Pancreas (tissue), 10 donors: ENCODE data around the gene ORM2. TPM values are rescaled to one million over a fixed set of nuclear protein-coding genes. Genes with fewer than 3 reads are reported as not detected.

ENCODE experiments used
- ATAC-seq, 4 donors: fragments of 200-7000 bp; cut with Tn5 transposase; one replicate each; pipeline versions ENCODE4 v1.8.0 to v1.9.1; 2020; ENCODE audit warnings: mild to moderate bottlenecking in 4 of 4, moderate library complexity in 4 of 4
- DNase-seq, 6 donors: peaks; one replicate each; pipeline ENCODE4 v3.0.0-alpha.2; 2020
- FAIRE-seq: peaks from 2 replicates; lab custom pipeline; 2012; peaks lifted over from hg19 to GRCh38; lab: Jason Lieb, UNC
- H3K27ac ChIP-seq, 4 donors: fragments of 200-600 bp; sonication (generic); 1 replicate in 3 of 4; 2 replicates in 1 of 4; pipeline versions ENCODE4 v1.5.0 to v1.8.0; 2020
- H3K27me3 ChIP-seq, 4 donors: fragments of 200-600 bp; one replicate each; pipeline ENCODE4 v1.8.0; 2021
- H3K36me3 ChIP-seq, 3 donors: fragments of 200-600 bp; sonication (generic) in 1 of 3; one replicate each; pipeline versions ENCODE4 v1.5.0 to v1.8.0; 2020 to 2021
- H3K4me1 ChIP-seq, 3 donors: fragments of 200-600 bp; one replicate each; pipeline ENCODE4 v1.8.0; 2021
- H3K4me3 ChIP-seq, 4 donors: fragments of 200-600 bp; sonication (generic) in 2 of 4; one replicate each; pipeline versions ENCODE4 v1.5.0 to v1.8.0; 2020 to 2021
- H3K9me3 ChIP-seq, 4 donors: fragments of 200-600 bp; one replicate each; pipeline ENCODE4 v1.8.0; 2021
- whole genome bisulfite sequencing, 2 donors: extraction: QIAGEN DNeasy Blood & Tissue Kit; methylation state at CpG; one replicate each; pipeline ENCODE4 v1.1.7; 2013; 5-methylcytosine and 5-hydroxymethylcytosine counted together
- intact Hi-C, 3 donors: fragments of 100-400 bp; cut with DNase I; formaldehyde crosslinking; loops; one replicate each; pipeline versions ENCODE4 v1.11.1 to v1.14.2; 2022
- polyA plus RNA-seq, 2 donors: library from polyadenylated mRNA; stranded (reverse); fragments of 200-250 nt; gene quantifications; one replicate each; pipeline ENCODE4 v1.2.3, GENCODE V29; 2013
- total RNA-seq, 6 donors: library from RNA; stranded (reverse); fragmentation: NEBNext Ultra II Directional in 4 of 6; extraction: Animal tissue kit (Norgen Biotek cat#: 25700) in 4 of 6; gene quantifications; one replicate each; pipeline versions ENCODE4 v1.2.1 to v1.2.4, GENCODE V29; 2021 to 2023
- TF ChIP-seq, protein P1 (sequence below), 4 donors: fragments of 200-600 bp; sonication (generic) in 3 of 4; IDR thresholded peaks; one replicate each; pipeline versions ENCODE4 v1.5.0 to v1.8.0; 2021; ENCODE audit warnings: antibody characterized with exemption in 4 of 4
- donor health status: healthy with polysubstance abuse.
- donor health status: DM: no; HTN: no; CAD: no; lungs with moderate emphysema.
- donor health status: DM: no; HTN: no; CAD: no.
- donor health status: control.
- donor health status: control.
- donor health status: Bipolar disorder and iron deficiency.
- donor health status: DM: yes; HTN: yes; CAD: no.
- donor health status: DM: no; HTN: no; CAD: no.
- donor health status: DM: no; HTN: no; CAD: no.
- donor health status: DM: yes; HTN: yes; CAD: no.

The ORM2 gene
- total and polyA plus RNA-seq, 8 donors, result 0.12 to 3.1 (median 0.50) TPM; not detected in 4

DNA sequence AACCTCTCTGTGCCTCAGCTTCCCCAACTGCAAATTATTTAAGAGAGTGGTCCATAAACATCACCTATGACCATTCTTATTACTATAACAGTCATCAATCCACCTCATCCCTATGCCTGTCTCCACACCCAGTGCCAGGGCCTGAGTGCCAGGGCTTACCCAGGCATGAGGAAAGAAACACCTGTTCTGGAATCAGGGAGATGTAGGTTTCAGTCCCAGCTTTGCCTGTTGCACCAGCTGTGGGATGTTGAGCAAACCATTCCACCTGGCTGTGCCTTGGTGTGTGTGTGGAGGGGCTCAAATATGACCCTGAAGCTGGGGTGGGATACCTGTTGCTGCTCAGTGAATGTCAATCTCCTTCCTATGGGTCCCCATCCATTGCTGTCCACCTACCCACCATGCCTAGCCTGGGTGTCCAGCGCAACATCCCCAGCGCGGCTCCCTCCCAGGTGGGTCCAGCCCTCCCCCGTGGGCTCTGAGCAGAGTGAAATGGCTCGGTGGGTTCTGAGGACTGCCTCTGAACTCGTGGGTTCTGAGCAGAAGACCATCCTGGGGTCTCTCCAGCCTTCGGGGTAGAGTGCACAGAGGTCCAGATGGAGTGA lies 41.8 kb downstream of the ORM2 start:
- H3K4me3 ChIP-seq, result no peak overlapping the region
- DNase-seq, result peak in 1 of 6 donors; percentile 30

DNA sequence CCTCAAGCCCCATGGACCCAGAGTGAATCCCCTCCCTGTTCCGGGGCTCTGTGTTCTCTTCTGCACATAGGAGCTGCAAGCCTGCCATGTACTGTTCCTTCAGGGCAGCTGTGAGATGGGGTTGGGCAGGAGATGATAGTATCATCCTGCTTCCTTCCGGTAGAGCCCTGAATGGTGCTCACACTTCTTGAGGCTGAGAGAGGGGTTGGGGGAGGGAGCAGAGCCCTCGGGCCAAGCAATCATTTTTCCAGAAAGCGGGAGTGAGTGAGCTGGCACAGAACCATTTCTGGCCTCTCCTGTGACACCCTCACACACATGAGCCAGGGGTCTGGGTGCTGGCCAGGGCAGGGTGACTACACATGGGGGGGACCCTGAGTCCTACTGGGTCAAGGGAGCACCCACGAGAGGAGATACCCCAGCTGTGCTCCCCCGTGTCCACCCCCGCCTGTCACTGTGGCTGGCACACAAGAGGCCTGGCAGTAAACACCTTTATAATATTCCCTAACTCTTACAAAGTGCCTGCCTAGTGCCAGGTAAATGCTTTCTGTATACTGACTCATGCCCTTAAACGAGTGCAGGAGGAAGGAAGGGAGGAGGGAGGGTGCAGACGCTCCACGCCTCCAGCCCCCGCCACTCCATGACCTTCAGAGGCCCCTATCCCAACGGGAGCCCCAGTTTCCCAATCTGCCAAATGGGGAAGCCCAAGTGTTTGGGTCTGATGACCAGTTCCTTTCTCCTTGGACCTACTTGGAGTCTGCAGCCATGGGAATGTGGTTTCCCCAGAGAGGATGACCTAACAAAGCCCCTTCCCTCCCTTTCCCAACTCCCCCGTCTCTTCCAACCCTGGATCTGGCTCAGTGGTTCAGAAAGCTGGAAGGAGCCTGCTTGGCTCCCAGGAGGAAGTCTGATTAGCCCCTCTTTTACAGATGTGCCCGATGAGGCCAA lies 42.6 kb downstream of the ORM2 start:
- ATAC-seq, result peak in 3 of 4 donors; percentile 29 to 51 (median 48)
- H3K4me1 ChIP-seq, result no peaks in the 10 kb centered on the region
- peaks cover 0 to 4% (median 2%) of the 10 kb centered on the region in 3 donors for H3K36me3 ChIP-seq
- 72 to 78% methylated on average over 13 to 14 of the region's 14 CpGs for WGBS, 2 donors
- peak overlapping the region in 1 of 4 donors; percentile 23 for H3K27ac ChIP-seq
- H3K9me3 ChIP-seq, result no peaks in the 10 kb centered on the region
- TF ChIP-seq, protein P1, sequence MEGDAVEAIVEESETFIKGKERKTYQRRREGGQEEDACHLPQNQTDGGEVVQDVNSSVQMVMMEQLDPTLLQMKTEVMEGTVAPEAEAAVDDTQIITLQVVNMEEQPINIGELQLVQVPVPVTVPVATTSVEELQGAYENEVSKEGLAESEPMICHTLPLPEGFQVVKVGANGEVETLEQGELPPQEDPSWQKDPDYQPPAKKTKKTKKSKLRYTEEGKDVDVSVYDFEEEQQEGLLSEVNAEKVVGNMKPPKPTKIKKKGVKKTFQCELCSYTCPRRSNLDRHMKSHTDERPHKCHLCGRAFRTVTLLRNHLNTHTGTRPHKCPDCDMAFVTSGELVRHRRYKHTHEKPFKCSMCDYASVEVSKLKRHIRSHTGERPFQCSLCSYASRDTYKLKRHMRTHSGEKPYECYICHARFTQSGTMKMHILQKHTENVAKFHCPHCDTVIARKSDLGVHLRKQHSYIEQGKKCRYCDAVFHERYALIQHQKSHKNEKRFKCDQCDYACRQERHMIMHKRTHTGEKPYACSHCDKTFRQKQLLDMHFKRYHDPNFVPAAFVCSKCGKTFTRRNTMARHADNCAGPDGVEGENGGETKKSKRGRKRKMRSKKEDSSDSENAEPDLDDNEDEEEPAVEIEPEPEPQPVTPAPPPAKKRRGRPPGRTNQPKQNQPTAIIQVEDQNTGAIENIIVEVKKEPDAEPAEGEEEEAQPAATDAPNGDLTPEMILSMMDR (IDR thresholded peaks at IDR 0.05), result no peak
- no peak for FAIRE-seq
- intact Hi-C loops, result no loop called here
- H3K27me3 ChIP-seq, result no peaks in the 10 kb centered on the region
- no peak overlapping the region for H3K4me3 ChIP-seq
- DNase-seq, result peak in 1 of 6 donors; percentile 40

More for the DNA sequence above, 41.8 kb downstream of the ORM2 start:
- Histone ChIP-seq H3K4me1 (no peaks in the 10 kb centered on the region), H3K27ac (no peak overlapping the region), H3K36me3 (peaks cover 0 to 2% (median 0%) of the 10 kb centered on the region in 3 donors), H3K27me3 (no peaks in the 10 kb centered on the region), H3K9me3 (no peaks in the 10 kb centered on the region)
- TF ChIP-seq, protein P1 (IDR thresholded peaks at IDR 0.05), result no peak
- ATAC-seq (no peak), FAIRE-seq (no peak)
- intact Hi-C loops, result no loop called here
- WGBS, 2 donors, result 73 to 77% methylated on average over 7 of the region's 7 CpGs

DNA sequence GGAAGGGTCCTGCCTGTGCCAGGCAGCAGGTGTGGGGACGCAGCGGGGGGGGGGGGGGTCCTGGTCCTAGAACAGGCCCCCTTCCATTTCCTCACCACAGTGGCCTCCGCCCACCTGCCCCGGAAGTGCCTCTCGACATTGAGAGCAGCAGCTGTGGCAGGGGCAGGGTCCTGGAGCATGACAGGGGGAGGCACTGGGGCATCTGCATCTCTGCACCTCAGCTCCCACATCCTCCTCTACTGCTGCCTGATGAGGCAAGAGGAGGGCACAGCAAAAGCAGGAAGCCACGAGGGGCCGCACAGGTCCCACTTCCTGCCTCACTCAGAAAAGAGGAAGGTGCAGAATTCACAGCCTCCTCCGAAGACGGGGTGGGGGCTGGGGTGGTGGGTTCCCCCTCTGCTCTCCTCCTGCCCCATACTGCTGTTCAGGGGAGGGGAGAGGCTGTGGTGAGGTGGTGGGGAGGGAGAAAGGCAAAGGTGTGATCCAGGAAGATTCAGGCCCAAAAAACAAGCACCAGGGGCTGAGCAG lies 43.3 kb downstream of the ORM2 start:
- Histone ChIP-seq H3K4me1 (no peaks in the 10 kb centered on the region), H3K9me3 (no peaks in the 10 kb centered on the region), H3K36me3 (peaks cover 0 to 7% (median 2%) of the 10 kb centered on the region in 3 donors), H3K4me3 (no peak overlapping the region), H3K27me3 (no peaks in the 10 kb centered on the region), H3K27ac (peak overlapping the region in 1 of 4 donors; percentile 23)
- ATAC-seq, result peak in 3 of 4 donors; percentile 55 to 82 (median 77)
- no peak for FAIRE-seq
- peak in 2 of 6 donors; percentile 54 to 58 for DNase-seq
- intact Hi-C loops, result no loop called here
- TF ChIP-seq, protein P1 (IDR thresholded peaks at IDR 0.05), result no peak
- 75 to 79% methylated on average over 7 to 9 of the region's 9 CpGs for WGBS, 2 donors

DNA sequence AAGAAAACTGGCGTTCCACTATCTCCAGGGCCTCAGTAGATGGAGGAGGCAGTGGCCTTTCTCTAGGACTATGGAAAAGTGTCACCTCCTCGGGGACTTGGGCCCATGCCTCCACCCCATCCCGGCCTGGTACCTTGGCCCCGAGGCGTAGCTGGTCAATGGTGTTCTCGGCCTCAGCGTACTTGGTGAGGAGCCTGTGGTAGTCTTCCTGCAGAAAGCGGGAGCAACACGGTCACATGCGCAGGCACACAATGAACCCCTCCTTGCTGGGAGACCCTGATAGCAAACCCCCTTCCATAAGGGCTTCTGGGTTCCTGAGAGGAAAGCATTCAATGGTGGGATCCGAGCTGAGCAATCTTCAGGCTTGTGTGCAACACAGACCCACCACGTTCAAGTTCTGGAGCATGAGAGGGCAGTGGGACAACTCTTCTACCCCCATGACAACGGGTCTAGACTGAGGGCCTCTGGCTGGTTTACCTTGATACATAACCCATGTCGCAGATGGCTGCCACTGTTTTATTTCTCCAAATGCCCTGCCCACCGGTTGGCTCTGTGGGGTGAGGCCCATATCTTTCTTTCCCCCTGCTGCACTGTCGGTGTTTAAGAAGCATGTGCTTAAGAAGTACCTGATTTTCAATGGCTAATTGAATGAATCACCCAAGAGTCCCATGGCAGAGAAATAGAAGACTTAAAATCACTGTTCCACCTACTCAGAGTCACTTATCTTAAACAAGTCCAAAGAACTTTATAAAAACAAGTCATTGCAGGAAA lies 44.5 kb downstream of the ORM2 start:
- Histone ChIP-seq H3K9me3 (no peaks in the 10 kb centered on the region), H3K4me1 (no peaks in the 10 kb centered on the region), H3K27me3 (no peaks in the 10 kb centered on the region), H3K27ac (no peak overlapping the region), H3K4me3 (no peak overlapping the region), H3K36me3 (peaks cover 0 to 8% (median 0%) of the 10 kb centered on the region in 3 donors)
- 82 to 89% methylated on average over 16 of the region's 16 CpGs for WGBS, 2 donors
- ATAC-seq (no peak), DNase-seq (peak in 1 of 6 donors; percentile 38), FAIRE-seq (no peak)
- intact Hi-C loops, result no loop called here
- TF ChIP-seq, protein P1 (IDR thresholded peaks at IDR 0.05), result no peak
